GM21390 (cell line): ENCODE data around the gene MIDN.

ENCODE experiments used
- ATAC-seq: cut with Tn5 transposase; IDR thresholded peaks from one replicate; pipeline ENCODE4 v1.9.1; 2021; ENCODE audit not compliant: unreplicated experiment

The MIDN gene

GRCh38 chr19:1257475-1258162 is 9.2 kb downstream of the MIDN start:
- ATAC-seq, result no peak

GRCh38 chr19:1258163-1258492 is 9.7 kb downstream of the MIDN start:
- no peak for ATAC-seq

- ATAC-seq, result no peak
These were observed 10.4 kb downstream of the MIDN start for GRCh38 chr19:1258707-1259205.

- no peak for ATAC-seq
These were observed 11.0 kb downstream of the MIDN start for GRCh38 chr19:1259206-1259875.

- ATAC-seq, result peak; percentile 1
These were observed 11.7 kb downstream of the MIDN start for GRCh38 chr19:1259876-1260748.

- peak; percentile 48 for ATAC-seq
These were observed 12.6 kb downstream of the MIDN start for GRCh38 chr19:1260749-1261537.

GRCh38 chr19:1261538-1261797 is 13.1 kb downstream of the MIDN start:
- no peak for ATAC-seq

GRCh38 chr19:1261798-1262622 is 13.6 kb downstream of the MIDN start:
- no peak for ATAC-seq

- no peak for ATAC-seq
These were observed 14.3 kb downstream of the MIDN start for GRCh38 chr19:1262623-1263123.

GRCh38 chr19:1263188-1263587 is 14.8 kb downstream of the MIDN start:
- no peak for ATAC-seq

GRCh38 chr19:1264801-1265614 is 16.6 kb downstream of the MIDN start:
- no peak for ATAC-seq

- no peak for ATAC-seq
These were observed 17.3 kb downstream of the MIDN start for GRCh38 chr19:1265615-1266128.

- peak; percentile 24 for ATAC-seq
These were observed 17.9 kb downstream of the MIDN start for GRCh38 chr19:1266129-1266915.

GRCh38 chr19:1266916-1267476 is 18.6 kb downstream of the MIDN start:
- ATAC-seq, result peak; percentile 11

- ATAC-seq, result no peak
These were observed 19.3 kb downstream of the MIDN start for GRCh38 chr19:1267477-1268225.

GRCh38 chr19:1268226-1269064 is 20.1 kb downstream of the MIDN start:
- ATAC-seq, result no peak
